ENCODE results near the gene ZNF592. TPM values are rescaled to one million over a fixed set of nuclear protein-coding genes. Genes with fewer than 3 reads are reported as not detected.

Gene ZNF592
- polyA plus RNA-seq, 1 donor = 24.3 TPM

DNA sequence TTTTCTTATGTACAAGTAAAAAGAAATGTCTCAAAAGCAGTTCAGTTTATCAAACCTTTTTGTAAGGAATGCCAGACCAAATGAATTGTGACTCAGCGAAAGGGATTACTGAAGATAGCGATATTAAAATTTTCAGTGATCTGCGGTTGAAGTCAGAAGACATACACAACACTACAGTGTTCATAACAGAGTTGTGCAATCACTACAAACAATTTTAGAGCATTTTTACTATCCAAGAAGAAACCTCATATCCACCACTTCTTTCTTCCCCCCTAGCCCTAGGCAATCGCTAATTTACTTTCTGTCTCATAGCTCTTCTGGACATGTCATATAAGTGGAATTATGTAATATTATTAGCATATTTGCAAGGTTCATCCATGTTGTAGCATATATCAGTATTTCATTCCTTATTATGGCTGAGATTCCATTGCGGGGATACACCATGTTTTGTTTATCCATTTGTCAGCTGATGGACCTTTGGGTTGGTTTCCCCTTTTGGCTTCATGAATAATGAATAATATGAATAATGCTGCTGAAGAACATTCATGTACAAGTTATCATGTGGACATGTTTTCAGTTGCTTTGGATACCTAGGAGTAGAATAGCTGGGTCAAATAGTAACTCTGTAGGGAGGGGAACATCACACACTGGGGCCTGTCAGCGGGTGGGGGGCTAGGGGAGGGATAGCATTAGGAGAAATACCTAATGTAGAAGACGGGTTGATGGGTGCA is 45.2 kb downstream of the ZNF592 start:
- no peaks in the 10 kb centered on the region for H3K9me3 ChIP-seq (ENCODE audit: control insufficient read depth, low read depth, low read length)
- peaks cover 67% of the 10 kb centered on the region for H3K36me3 ChIP-seq (ENCODE audit: control insufficient read depth, insufficient read depth, low read length)
- WGBS (ENCODE audit: insufficient coverage, low lambda C conversion rate) = no CpG with 5 or more reads among the region's 7 CpGs
- H3K27ac ChIP-seq (ENCODE audit: low read length) = no peak overlapping the region
- no peak overlapping the region for H3K4me3 ChIP-seq (ENCODE audit: low read length)
- H3K27me3 ChIP-seq (ENCODE audit: control insufficient read depth, insufficient read depth, low read length) = no peaks in the 10 kb centered on the region
- no peaks in the 10 kb centered on the region for H3K4me1 ChIP-seq (ENCODE audit: control insufficient read depth, insufficient read depth, low read length)
- no peak for DNase-seq

DNA sequence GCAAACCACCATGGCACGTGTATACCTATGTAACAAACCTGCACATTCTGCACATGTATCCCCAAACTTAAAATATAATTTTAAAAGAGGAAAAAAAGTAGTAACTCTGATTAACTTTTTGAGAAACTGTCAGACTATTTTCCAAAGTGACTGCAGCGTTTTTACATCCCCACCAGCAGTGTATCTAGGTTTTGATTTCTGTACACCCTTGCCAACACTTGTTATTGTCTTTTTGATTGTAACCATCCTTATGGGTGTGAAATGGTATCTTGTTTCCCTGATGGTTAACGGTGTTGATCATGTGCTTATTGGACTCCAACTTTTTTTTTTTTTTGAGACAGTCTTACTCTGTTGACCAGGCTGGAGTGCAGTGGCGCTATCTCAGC is 45.8 kb downstream of the ZNF592 start:
- no peak overlapping the region for H3K4me3 ChIP-seq (ENCODE audit: low read length)
- WGBS (ENCODE audit: insufficient coverage, low lambda C conversion rate) = 100% methylated on average over 1 of the region's 4 CpGs
- no peaks in the 10 kb centered on the region for H3K27me3 ChIP-seq (ENCODE audit: control insufficient read depth, insufficient read depth, low read length)
- H3K36me3 ChIP-seq (ENCODE audit: control insufficient read depth, insufficient read depth, low read length) = peaks cover 73% of the 10 kb centered on the region
- H3K4me1 ChIP-seq (ENCODE audit: control insufficient read depth, insufficient read depth, low read length) = no peaks in the 10 kb centered on the region
- DNase-seq = no peak
- H3K27ac ChIP-seq (ENCODE audit: low read length) = no peak overlapping the region
- H3K9me3 ChIP-seq (ENCODE audit: control insufficient read depth, low read depth, low read length) = no peaks in the 10 kb centered on the region

DNA sequence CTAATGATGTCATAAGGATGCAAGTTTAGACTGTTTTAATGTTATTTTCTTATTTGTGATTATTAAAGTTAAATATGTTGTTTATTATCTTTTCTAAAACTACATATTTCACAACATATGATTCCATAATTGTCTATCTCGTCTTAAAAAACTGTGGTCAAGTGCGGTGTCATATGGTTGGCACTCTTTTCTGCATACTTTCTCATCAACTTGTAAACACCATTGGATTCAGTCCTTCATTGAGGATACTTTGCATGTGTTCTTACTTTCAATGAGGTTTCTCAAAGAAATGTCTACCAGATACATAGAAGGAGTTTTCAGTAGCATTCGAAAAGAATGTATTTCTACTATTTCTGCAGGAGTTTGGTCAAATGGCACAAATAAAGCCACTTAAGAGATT is 46.8 kb downstream of the ZNF592 start:
- 76% methylated on average over 2 of the region's 3 CpGs for WGBS (ENCODE audit: insufficient coverage, low lambda C conversion rate)
- Histone ChIP-seq H3K4me3 (ENCODE audit: low read length) (no peak overlapping the region), H3K4me1 (ENCODE audit: control insufficient read depth, insufficient read depth, low read length) (no peaks in the 10 kb centered on the region), H3K9me3 (ENCODE audit: control insufficient read depth, low read depth, low read length) (no peaks in the 10 kb centered on the region), H3K27ac (ENCODE audit: low read length) (no peak overlapping the region), H3K36me3 (ENCODE audit: control insufficient read depth, insufficient read depth, low read length) (peaks cover 76% of the 10 kb centered on the region), H3K27me3 (ENCODE audit: control insufficient read depth, insufficient read depth, low read length) (no peaks in the 10 kb centered on the region)
- DNase-seq = no peak

DNA sequence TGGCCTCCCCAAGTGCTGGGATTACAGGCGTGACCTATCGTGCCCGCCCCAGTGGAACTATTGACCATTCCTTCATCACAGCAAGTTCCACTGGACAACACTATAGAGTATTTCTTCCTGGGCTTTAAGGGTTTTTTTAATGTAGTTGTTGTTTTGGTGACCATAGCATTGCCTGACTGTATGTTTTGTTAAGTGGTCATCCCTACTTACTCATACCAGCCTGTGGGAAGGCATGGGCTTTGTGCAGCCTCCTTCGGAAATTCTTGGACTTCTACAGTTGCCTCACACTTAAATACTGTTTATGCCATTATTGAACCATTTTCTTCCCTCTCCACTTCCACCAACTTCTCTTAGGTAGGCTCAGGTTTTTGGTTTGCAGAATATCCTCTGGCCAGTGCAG is 48.8 kb downstream of the ZNF592 start:
- Histone ChIP-seq H3K4me1 (ENCODE audit: control insufficient read depth, insufficient read depth, low read length) (no peaks in the 10 kb centered on the region), H3K4me3 (ENCODE audit: low read length) (no peak overlapping the region), H3K27ac (ENCODE audit: low read length) (no peak overlapping the region), H3K9me3 (ENCODE audit: control insufficient read depth, low read depth, low read length) (no peaks in the 10 kb centered on the region), H3K36me3 (ENCODE audit: control insufficient read depth, insufficient read depth, low read length) (peaks cover 76% of the 10 kb centered on the region), H3K27me3 (ENCODE audit: control insufficient read depth, insufficient read depth, low read length) (no peaks in the 10 kb centered on the region)
- no CpG with 5 or more reads among the region's 4 CpGs for WGBS (ENCODE audit: insufficient coverage, low lambda C conversion rate)
- DNase-seq = no peak

DNA sequence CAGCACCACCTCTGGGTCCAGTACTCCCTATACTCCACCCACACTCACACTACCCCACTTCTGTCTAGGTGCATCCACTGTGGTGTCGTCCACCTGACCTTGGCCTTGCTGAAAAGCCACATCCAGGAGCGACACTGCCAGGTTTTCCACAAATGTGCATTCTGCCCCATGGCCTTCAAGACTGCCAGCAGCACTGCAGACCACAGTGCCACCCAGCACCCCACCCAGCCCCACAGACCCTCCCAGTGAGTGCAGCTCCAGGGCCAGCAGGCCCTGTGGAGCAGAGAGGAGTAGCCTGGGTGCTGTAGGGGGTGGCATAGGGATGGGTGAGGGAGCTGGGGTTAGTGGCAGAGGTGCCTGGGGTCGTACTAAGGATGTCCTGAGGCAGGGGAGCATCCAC is 49.4 kb downstream of the ZNF592 start:
- H3K4me1 ChIP-seq (ENCODE audit: control insufficient read depth, insufficient read depth, low read length) = no peaks in the 10 kb centered on the region
- no peak overlapping the region for H3K4me3 ChIP-seq (ENCODE audit: low read length)
- H3K9me3 ChIP-seq (ENCODE audit: control insufficient read depth, low read depth, low read length) = no peaks in the 10 kb centered on the region
- no peak overlapping the region for H3K27ac ChIP-seq (ENCODE audit: low read length)
- peaks cover 76% of the 10 kb centered on the region for H3K36me3 ChIP-seq (ENCODE audit: control insufficient read depth, insufficient read depth, low read length)
- WGBS (ENCODE audit: insufficient coverage, low lambda C conversion rate) = no CpG with 5 or more reads among the region's 3 CpGs
- no peaks in the 10 kb centered on the region for H3K27me3 ChIP-seq (ENCODE audit: control insufficient read depth, insufficient read depth, low read length)
- no peak for DNase-seq

DNA sequence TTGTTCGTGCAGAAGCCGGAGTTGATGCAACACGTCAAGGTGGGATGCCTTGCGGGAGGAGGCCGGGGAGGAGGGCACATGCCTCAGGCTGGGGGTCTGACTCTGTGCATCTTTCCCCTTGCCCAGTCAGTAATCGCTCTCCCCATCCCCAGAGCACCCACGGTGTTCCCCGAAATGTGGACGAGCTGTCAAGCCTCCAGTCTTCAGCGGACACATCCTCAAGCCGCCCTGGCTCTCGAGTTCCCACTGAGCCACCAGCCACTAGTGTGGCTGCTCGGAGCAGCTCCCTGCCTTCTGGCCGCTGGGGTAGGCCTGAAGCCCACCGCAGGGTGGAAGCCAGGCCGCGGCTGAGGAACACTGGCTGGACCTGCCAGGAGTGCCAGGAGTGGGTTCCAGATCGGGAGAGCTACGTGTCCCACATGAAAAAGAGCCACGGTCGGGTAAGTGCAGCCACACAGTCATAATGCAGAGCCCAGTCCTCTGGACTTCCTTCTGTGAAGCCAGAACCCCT is 50.1 kb downstream of the ZNF592 start:
- no peaks in the 10 kb centered on the region for H3K4me1 ChIP-seq (ENCODE audit: control insufficient read depth, insufficient read depth, low read length)
- no CpG with 5 or more reads among the region's 21 CpGs for WGBS (ENCODE audit: insufficient coverage, low lambda C conversion rate)
- no peaks in the 10 kb centered on the region for H3K9me3 ChIP-seq (ENCODE audit: control insufficient read depth, low read depth, low read length)
- no peak overlapping the region for H3K27ac ChIP-seq (ENCODE audit: low read length)
- no peaks in the 10 kb centered on the region for H3K27me3 ChIP-seq (ENCODE audit: control insufficient read depth, insufficient read depth, low read length)
- DNase-seq = no peak
- peaks cover 80% of the 10 kb centered on the region for H3K36me3 ChIP-seq (ENCODE audit: control insufficient read depth, insufficient read depth, low read length)
- H3K4me3 ChIP-seq (ENCODE audit: low read length) = no peak overlapping the region

DNA sequence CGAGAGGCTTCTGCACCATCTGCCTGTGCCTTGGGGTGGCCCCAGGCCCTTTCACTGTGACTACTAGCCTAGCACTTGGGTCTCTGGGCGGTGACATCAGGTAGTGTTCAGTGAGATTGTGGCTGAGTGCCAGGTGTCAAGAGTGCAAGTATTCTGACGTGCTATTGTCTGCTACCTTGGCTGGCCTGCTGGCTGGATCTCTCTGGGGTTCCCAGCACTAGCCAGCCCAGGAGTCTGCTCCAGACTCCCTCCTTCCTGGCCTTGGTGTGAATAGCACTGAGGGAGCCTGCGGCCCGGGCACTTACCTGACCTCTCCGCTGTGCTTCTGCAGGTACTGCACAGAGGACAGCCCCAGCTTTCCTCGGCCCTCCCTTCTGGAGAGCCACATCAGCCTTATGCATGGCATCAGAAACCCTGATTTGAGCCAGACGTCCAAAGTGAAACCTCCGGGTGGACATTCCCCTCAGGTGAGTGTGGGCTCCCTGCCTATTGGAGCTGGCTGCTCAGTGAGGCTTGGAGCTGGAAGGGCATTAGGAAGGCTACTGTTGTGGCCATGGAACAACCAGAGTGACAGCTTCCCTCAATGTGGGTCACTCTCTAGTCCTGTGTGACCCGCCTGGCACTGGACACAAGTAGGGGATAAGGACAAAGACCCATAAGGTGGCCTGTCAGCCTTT is 51.3 kb downstream of the ZNF592 start:
- H3K4me1 ChIP-seq (ENCODE audit: control insufficient read depth, insufficient read depth, low read length) = no peaks in the 10 kb centered on the region
- DNase-seq = no peak
- no peaks in the 10 kb centered on the region for H3K9me3 ChIP-seq (ENCODE audit: control insufficient read depth, low read depth, low read length)
- H3K36me3 ChIP-seq (ENCODE audit: control insufficient read depth, insufficient read depth, low read length) = peaks cover 83% of the 10 kb centered on the region
- no peak overlapping the region for H3K4me3 ChIP-seq (ENCODE audit: low read length)
- no peak overlapping the region for H3K27ac ChIP-seq (ENCODE audit: low read length)
- H3K27me3 ChIP-seq (ENCODE audit: control insufficient read depth, insufficient read depth, low read length) = no peaks in the 10 kb centered on the region
- no CpG with 5 or more reads among the region's 10 CpGs for WGBS (ENCODE audit: insufficient coverage, low lambda C conversion rate)

DNA sequence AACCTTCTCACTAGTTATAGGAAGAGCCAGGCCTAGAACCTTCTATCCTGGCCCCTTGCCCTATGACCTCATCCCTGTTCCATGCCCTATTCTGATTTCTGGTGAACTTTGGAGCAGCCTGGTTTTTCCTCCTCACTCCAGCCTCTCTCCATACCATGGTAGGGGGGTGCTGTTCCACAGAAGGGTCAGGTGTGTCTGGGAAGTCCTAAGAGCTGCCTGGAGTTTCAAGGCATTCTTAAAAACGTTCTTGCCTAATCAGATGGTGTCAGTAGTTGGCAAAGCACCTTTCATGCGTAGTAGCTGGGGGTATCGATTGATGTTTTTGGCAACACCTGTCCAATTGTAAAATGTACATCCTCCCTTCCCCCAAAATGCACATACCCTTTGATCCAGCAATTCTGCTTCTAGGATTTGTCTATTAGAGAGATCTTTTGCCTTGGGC is 52.0 kb downstream of the ZNF592 start:
- Histone ChIP-seq H3K4me1 (ENCODE audit: control insufficient read depth, insufficient read depth, low read length) (no peaks in the 10 kb centered on the region), H3K9me3 (ENCODE audit: control insufficient read depth, low read depth, low read length) (no peaks in the 10 kb centered on the region), H3K27ac (ENCODE audit: low read length) (no peak overlapping the region), H3K4me3 (ENCODE audit: low read length) (no peak overlapping the region), H3K36me3 (ENCODE audit: control insufficient read depth, insufficient read depth, low read length) (peaks cover 86% of the 10 kb centered on the region), H3K27me3 (ENCODE audit: control insufficient read depth, insufficient read depth, low read length) (no peaks in the 10 kb centered on the region)
- no CpG with 5 or more reads among the region's 3 CpGs for WGBS (ENCODE audit: insufficient coverage, low lambda C conversion rate)
- DNase-seq = peak in 1 of 2 donors; percentile 16

DNA sequence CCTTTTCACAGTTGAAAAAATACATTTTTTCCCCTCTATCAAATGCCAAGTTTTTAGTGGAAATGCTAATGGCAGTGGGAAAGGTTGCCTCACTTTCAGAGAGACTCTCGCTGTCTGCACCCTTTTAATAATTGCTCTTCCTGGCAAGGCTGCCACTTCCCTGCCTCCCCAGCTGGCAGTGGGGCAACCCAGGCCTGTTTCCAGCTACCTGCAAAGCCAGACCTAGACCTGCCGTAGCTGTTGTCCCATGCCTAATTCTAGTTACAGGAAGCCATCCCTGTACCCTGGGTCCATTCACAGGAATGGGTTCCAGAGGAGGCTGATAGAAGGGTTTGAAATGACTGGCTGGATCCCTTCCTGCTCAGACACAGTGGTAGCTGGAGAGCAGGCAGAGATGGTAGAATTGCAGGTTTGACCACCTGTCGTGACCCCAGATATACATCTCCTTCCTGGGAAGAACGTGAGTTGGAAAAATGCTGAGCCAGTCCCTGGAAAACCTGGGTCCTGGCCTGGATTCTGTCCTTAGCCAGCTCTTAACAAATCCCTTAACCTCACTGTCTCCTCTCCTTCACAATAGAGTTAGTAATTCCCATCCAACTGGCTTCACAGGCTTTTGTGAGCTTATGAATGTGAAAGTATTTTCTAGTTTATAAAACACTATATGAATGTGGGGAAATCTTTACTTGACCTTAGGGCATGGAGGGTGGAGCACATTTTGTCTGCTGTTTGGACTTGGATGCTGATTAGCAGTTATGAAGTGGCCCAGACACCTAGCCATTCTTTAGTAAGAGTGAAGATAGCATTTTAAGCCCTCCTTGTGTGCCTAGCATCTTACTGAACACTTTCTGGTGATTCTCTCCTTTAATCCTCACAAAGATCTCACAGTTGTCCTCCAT is 55.9 kb downstream of the ZNF592 start:
- no CpG with 5 or more reads among the region's 4 CpGs for WGBS (ENCODE audit: insufficient coverage, low lambda C conversion rate)
- no peak overlapping the region for H3K4me3 ChIP-seq (ENCODE audit: low read length)
- peaks cover 58% of the 10 kb centered on the region for H3K36me3 ChIP-seq (ENCODE audit: control insufficient read depth, insufficient read depth, low read length)
- no peaks in the 10 kb centered on the region for H3K9me3 ChIP-seq (ENCODE audit: control insufficient read depth, low read depth, low read length)
- H3K27ac ChIP-seq (ENCODE audit: low read length) = no peak overlapping the region
- no peaks in the 10 kb centered on the region for H3K27me3 ChIP-seq (ENCODE audit: control insufficient read depth, insufficient read depth, low read length)
- DNase-seq = no peak
- H3K4me1 ChIP-seq (ENCODE audit: control insufficient read depth, insufficient read depth, low read length) = no peaks in the 10 kb centered on the region

DNA sequence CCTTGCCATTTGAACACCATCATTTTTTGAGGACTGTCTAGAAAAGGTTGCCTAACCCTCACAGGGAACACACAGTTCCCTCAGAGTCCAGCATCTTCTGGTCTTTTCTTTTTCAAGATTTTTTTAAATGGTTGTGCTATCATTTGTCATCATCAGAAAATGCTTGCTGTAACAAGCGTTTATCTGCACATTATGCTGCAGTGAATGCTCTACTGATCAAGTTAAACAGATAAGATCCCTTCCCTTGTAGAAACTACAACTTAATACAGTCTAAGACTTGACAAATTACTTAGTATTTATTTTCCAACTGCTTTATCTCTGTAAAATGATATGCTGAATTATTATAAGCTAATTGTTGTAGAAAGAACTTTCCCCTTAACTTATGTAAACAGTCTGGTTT is 56.8 kb downstream of the ZNF592 start:
- no peak overlapping the region for H3K4me3 ChIP-seq (ENCODE audit: low read length)
- H3K27me3 ChIP-seq (ENCODE audit: control insufficient read depth, insufficient read depth, low read length) = no peaks in the 10 kb centered on the region
- H3K4me1 ChIP-seq (ENCODE audit: control insufficient read depth, insufficient read depth, low read length) = no peaks in the 10 kb centered on the region
- no peaks in the 10 kb centered on the region for H3K9me3 ChIP-seq (ENCODE audit: control insufficient read depth, low read depth, low read length)
- H3K27ac ChIP-seq (ENCODE audit: low read length) = no peak overlapping the region
- 67% methylated on average over 1 of the region's 1 CpG for WGBS (ENCODE audit: insufficient coverage, low lambda C conversion rate)
- H3K36me3 ChIP-seq (ENCODE audit: control insufficient read depth, insufficient read depth, low read length) = peaks cover 49% of the 10 kb centered on the region
- DNase-seq = no peak
